GM18498 (cell line): Measurements from ENCODE around the gene NPFFR2.
"Not testable (repeated sequence)": the region's sequence is repeated elsewhere in the genome, so short reads cannot be mapped to it uniquely, and the experiment has no call there.

Source experiments
- ATAC-seq: cut with Tn5 transposase; IDR thresholded peaks from one replicate; pipeline ENCODE4 v1.9.1; 2021; ENCODE audit warnings: mild to moderate bottlenecking, moderate library complexity; ENCODE audit not compliant: unreplicated experiment

Gene NPFFR2

DNA sequence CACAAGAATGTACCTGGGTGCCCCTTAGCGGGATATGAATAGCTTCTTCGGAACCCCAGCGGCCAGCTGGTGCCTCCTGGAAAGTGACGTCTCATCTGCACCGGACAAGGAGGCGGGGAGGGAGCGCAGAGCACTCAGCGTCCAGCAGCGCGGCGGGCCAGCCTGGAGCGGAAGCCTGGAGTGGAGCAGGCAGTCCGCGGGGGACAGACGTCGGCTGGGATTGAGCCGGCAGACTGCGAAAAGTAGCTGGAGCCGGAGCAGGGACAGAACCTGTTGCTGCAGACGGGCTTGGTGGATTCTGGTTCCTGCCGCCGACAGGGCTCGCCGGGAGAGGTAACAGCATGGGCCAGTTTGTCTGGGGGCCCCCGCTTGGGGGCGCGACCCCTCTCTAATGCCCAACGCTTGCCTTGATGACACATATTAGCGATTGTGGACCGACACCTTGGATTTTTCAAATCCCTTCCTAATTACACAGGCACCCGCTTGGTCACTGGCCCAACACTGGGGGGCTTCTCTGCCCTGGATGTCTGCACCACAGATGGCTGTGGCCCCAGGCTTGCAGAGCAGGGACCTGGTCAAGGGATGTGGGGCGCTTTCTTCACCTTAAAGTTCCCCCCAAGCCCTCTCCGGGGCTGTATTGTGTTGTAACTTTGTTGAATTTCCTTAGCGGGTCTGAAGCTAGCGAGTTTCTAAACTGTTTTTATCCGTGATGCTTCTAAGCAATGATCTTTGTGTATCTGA, at the start of gene NPFFR2:
NPFFR2 (plus strand) TSS at position 133 of the 741 bp plus-strand sequence. CDS start 96,592 bp downstream, outside the sequence.
- no peak for ATAC-seq

GRCh38 chr4:71992571-71993312, 39.1 kb upstream of the NPFFR2 start:
- ATAC-seq: no peak

DNA sequence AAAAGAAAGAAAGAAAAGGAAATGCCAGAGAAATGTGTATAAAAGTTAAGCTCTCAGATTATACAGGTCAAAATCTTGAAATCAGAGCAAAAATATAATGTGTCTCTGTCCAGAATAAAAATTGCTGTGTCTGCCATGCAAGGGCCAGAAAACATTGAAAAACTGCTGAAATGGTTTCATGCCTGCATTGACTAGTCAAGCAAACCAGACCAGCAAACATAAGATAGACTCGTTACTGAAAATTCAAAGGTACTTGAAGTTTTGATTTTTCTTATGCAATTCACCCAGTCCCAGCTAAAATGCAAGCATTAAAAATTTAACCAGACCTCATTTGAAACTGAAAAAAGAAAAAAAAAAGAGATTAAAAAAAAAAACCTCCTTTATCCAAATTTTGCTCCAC, 37.2 kb upstream of the NPFFR2 start:
- no peak for ATAC-seq

DNA sequence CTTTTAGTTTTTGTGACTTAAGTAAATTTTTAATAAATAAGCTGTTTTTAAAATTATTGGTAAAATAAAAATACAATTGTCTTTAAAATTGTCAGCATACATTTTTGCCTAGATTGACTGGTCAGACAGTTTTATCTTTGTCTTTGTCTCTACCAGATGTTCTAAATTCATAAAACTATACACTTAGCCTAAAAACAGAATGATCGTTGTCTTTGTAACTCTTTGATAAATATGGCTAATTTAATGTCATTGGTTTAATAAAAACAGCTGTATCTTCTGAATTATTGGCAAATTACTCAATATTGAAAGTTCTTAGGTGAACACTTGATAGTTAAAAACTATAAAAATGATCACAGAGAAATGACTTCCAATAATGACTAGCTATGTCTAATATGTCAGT, 36.5 kb upstream of the NPFFR2 start:
- no peak for ATAC-seq

DNA sequence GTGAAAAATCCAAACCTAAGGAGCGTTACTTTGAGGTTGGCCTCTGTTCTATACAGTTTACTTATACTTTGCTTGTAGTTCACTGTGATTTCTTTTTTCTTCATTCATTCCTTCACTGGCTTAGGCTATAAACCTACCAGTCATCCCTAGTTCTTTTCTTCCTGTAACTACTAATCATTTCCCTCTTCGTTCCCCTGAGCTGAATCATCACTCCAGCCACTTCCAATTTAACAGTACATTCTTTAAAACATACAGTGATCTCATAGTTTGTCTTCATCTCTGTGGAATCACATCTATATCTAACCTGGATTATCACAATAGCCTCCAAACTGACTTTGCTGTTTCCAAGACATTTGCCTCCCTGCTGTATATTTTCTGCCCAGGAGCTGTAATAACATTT, 25.2 kb upstream of the NPFFR2 start:
- ATAC-seq: no peak

- no peak for ATAC-seq
Observed at GRCh38 chr4:72011906-72012305, 19.9 kb upstream of the NPFFR2 start.

DNA sequence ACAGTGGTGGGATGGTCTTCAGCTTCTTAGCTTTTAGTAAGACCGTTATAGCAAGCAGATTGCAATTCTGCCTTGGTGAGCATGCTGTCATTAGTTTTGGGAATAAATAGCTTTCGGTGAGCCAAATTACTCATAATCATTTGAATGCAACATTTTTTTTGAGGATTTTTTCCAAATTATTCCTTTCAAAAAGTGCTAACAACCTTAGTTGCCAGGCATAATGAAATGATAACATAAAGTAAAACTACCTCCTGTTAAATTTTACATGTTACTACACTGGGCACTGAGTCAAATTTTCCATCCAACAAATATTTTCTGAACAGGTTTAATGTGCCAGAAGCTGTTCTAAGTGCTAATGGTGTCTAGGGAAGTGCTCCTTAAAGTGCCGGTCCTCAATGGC, 15.8 kb upstream of the NPFFR2 start:
- no peak for ATAC-seq

- no peak for ATAC-seq
Observed at GRCh38 chr4:72019688-72020087, 12.1 kb upstream of the NPFFR2 start.

DNA sequence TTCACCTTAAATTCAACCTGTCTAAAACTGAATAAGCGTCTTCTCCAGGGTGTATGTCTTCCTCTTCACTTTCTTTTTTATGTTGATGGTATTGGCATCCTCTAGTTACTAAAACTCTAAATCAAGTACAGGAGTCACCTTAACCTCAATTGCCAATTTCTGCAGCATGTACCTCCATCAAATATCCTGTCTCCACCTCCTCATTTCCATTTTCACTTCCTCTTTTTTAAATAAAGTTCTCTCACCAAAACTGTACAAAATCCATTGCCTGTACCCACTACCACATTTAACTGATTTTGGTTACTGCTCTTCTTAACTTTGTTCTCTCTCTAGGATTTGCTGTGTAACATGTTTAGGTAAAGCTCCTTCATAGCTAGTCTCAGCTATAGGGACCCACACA, 9.2 kb upstream of the NPFFR2 start:
- no peak for ATAC-seq

DNA sequence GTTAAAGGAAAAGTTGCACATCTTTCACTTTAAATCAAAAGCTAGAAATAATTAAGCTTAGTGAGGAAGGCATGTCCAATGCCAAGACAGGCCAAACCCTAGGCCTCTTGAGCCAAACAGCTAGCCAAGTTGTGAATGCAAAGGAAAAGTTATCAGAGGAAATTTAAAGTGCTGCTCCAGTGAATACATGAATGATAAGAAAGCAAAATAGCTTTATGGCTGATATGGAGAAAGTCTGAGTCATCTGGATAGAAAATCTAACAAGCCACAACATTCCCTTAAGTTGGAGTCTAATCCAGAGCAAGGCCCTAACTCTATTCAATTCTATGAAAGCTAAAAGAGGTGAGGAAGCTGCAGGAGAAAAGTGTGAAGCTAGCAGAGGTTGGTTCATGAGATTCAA, 23.8 kb downstream of the NPFFR2 start:
- ATAC-seq: no peak

DNA sequence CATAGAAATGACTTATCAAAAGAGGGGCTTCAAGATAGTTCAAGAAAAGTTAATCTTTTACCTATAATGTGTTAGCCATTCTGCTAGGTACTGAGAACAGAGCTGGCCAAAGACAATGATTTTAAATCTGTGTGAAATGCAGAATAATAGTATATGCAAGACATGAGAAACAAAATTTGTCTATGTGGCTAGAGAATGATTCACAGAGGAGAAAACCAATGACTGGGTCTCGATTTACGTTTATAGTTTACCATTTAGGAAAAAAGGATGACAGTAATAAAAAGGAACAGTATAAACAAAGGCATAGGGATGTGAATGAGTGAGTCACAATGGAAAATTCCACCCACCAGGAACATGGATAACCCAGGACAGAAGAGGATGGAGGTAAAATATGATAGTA, 31.9 kb downstream of the NPFFR2 start:
- no peak for ATAC-seq

- no peak for ATAC-seq
Observed at GRCh38 chr4:72067051-72067450, 35.3 kb downstream of the NPFFR2 start.

- no peak for ATAC-seq
Observed at GRCh38 chr4:72073816-72074215, 42.0 kb downstream of the NPFFR2 start.

- no peak for ATAC-seq
Observed at GRCh38 chr4:72076562-72076961, 44.8 kb downstream of the NPFFR2 start.

DNA sequence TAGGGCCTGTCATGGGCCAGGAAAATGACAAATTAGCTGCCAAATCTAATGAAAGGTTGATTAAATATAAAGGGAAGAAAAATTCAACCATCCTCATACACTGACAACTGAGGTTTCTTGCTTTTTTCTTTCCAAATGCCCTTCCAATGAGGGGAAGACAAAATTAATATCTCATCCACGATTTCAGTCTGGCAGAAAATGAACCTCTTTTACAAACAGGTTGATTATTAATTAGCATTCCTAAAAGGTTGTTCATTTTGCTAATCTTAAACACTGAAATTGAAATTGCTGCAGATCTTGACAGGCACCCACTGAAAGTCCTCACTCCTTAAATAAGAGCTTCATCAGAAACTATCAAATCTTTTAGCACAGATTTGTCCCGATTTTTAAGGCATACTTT, 45.5 kb downstream of the NPFFR2 start:
- no peak for ATAC-seq

DNA sequence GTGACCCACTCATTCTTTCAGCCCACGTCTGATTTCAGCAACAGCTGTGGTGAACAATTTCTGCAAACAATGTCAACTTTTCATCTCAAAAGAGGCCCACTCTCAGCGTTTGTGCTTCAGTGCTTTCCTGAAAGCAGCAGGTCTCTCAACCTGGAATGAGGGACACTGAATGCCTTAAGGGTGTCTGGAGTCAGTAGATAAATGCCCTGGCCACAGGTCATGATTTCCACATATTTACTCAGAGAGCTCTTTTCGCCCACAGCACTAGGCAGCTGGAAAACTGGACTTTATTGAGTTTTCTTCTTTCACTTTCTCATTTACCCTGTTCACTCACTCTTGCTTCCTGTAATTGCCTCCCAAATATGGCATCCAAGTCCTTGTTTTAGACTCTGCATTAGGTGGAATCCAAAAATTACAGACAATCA, 52.8 kb downstream of the NPFFR2 start:
- ATAC-seq: peak; percentile 83

DNA sequence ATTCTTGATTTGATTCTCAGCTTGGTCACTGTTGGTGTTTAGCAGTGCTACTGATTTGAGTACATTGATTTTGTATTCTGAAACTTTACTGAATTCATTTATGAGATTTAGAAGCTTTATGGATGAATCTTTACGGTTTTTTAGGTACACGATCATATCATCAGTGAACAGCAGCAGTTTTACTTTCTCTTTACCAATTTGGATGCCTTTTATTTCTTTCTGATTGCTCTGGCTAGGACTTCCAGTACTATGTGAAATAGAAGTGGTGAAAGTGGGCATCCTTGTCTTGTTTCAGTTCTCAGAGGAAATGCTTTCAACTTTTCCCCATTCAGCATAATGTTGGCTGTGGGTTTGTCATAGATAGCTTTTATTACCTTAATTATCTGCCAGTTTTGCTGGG, 58.8 kb downstream of the NPFFR2 start:
- ATAC-seq: not testable (repeated sequence)

DNA sequence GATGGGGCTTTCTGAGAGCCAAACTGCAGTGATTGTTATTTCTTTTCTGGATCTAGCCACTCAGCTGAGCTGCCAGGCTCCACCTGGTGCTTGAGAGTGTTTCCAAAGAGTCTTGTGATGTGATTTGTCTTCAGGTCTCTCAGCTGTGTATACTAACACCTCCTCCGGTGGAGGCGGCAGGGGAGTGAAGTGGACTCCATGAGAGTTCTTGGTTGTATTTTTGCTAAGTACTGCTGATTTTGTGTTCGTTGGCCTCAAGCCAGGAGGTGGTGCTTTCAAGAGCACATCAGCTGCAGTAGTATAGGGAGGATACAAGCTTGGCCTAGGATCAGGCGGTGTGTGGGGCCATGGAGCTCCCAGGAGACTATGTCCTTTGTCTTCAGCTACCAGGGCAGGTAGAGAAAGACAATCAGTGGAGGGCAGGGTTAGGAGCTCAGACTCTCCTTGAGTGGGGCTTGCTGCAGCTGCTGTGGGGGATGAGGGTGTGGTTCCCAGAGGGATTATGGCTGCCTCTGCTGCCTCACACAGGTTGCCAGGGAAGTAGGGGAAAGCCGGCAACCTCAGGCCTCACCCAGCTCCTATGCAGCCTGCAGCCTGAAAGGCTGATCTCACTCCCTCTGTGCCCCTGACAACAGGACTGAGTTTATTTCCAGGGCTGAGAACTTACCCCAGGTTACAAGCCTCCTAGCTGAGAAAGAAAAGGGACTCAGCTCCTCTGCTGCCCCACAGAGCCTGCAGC, 62.4 kb downstream of the NPFFR2 start:
- no peak for ATAC-seq

DNA sequence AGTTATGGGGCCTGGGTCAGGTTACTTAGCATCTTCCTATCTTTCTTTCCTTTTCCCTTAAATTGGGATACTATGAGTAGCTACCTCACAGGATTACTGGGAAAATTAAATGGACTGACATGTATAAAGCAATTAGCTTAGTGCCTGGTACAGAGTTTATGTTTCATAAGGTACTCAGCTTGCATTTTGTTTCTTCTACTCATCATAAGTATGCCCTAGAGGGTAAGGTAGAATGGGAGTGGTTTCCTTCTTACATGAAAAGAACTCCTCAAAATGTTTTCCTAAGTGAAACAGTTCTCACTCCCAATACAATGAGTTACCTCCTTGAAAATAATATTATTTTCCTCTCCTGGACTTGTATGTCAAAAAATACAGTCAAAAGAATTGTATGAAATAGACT, 75.7 kb downstream of the NPFFR2 start:
- no peak for ATAC-seq

DNA sequence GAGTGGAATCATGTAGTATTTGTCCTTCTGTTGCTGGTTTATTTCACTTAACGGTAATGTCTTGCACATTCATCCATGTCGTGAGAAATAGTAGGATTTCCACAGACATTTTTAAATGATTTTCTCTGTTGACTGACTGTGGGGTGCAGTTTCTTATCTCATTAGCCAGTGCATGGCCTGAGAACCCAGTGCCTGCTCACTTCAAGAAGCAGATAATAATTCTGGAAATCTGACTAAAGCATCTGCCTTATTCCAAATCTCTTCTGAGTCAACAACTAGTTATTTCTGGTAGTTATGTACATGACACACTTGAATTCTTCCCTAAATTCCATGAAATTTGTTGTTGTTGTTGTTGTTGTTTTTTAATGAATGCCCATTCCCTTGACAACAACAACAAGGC, 77.6 kb downstream of the NPFFR2 start:
- ATAC-seq: no peak

DNA sequence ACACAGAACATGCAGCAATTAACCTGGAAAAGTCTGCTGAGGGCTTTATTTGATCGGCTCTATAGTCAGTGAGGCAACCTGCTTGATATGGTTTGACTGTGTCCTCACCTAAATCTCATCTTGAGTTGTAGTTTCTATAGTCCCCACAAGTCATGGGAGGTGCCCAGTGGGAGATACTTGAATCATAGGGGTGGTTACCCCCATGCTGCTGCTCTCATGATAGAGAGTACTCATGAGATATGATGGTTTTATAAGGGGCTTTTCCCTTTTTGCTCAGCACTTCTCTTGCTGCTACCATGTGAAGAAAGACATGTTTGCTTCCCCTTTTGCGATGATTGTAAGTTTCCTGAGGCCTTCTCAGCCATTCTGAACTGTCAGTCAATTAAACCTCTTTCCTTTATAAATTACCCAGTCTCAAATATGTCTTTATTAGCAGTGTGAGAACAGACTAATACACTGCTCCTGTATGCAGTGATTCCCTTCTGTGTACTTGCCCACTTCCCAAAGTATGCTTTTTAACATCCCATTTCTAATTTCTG, 78.2 kb downstream of the NPFFR2 start:
- ATAC-seq: no peak
